Measurements from ENCODE around the gene L3MBTL3. TPM values are rescaled to one million over a fixed set of nuclear protein-coding genes. Genes with fewer than 3 reads are reported as not detected.
"Not testable (repeated sequence)": the region's sequence is repeated elsewhere in the genome, so short reads cannot be mapped to it uniquely, and the experiment has no call there.

Gene L3MBTL3
- total RNA-seq, 1 experiment from 2014 or later: 4.7 TPM

- not testable (repeated sequence) for H4K20me1 ChIP-seq (ENCODE audit: control insufficient read depth, insufficient read depth, insufficient read length); H2BK5ac ChIP-seq (ENCODE audit: insufficient read length, low read length); H4K5ac ChIP-seq (ENCODE audit: insufficient read length, low read depth, low read length); H3K14ac ChIP-seq (ENCODE audit: insufficient read depth, low read length); H2BK12ac ChIP-seq (ENCODE audit: insufficient read length, low read depth, low read length); H3K4me1 ChIP-seq (ENCODE audit: insufficient read depth, low read length); H3K23ac ChIP-seq (ENCODE audit: insufficient read length, low read depth, low read length); H3T11ph ChIP-seq (ENCODE audit: low read length); H3K4me2 ChIP-seq (ENCODE audit: insufficient read depth, insufficient read length, low read length); H2BK120ac ChIP-seq (ENCODE audit: low read depth, low read length, poor library complexity, severe bottlenecking); H3K4me1 Mint-ChIP-seq; DNase-seq; H3K18ac ChIP-seq (ENCODE audit: insufficient read length, low read depth, low read length); H3K23me2 ChIP-seq (ENCODE audit: insufficient read length, low read depth, low read length, poor library complexity, severe bottlenecking); H4K91ac ChIP-seq (ENCODE audit: insufficient read length, low read depth, low read length); H3K79me1 ChIP-seq (ENCODE audit: insufficient read depth, low read depth, low read length, poor library complexity, severe bottlenecking); H3K27ac ChIP-seq (ENCODE audit: insufficient read length, low read depth, low read length); H4K8ac ChIP-seq (replicated peaks; ENCODE audit: insufficient read length, low read depth, low read length); H2AK5ac ChIP-seq (ENCODE audit: insufficient read length, low read length); H3K9me3 ChIP-seq (ENCODE audit: control insufficient read depth, low read depth, low read length); H3K27ac Mint-ChIP-seq; H3K27me3 Mint-ChIP-seq (ENCODE audit: low read depth); H3K4ac ChIP-seq (ENCODE audit: low read depth, low read length); H3K9ac ChIP-seq (ENCODE audit: extremely low read depth, insufficient read length, low read length); H3K4me3 Mint-ChIP-seq; H3K79me2 ChIP-seq (ENCODE audit: insufficient read depth, low read length); H2BK15ac ChIP-seq (ENCODE audit: low read depth, low read length); H3K56ac ChIP-seq (ENCODE audit: insufficient read length, low read depth, low read length); H2AFZ ChIP-seq (ENCODE audit: low read length); H2BK20ac ChIP-seq (ENCODE audit: low read depth, low read length, poor library complexity, severe bottlenecking); H3K27me3 ChIP-seq (ENCODE audit: insufficient read depth, low read length)
- H3K36me3 Mint-ChIP-seq (ENCODE audit: insufficient read depth in 1 of 3, low read depth in 3 of 3): peaks cover 3 to 16% (median 7%) of the 10 kb centered on the region in 3 experiments; a peak in 4 of 7 replicates
- peaks cover 16 to 26% of the 10 kb centered on the region in 2 experiments for H3K9me3 Mint-ChIP-seq
- WGBS (ENCODE audit: extremely low coverage, insufficient read length, low lambda C conversion rate): no CpG with 5 or more reads among the region's 4 CpGs
Observed at GRCh38 chr6:130173377-130174004, 155.1 kb downstream of the L3MBTL3 start.
